HEK293T (cell line): ENCODE data around the gene LTBR.
"Not testable (repeated sequence)": the region's sequence is repeated elsewhere in the genome, so short reads cannot be mapped to it uniquely, and the experiment has no call there.

ENCODE experiments used
- CTCF ChIA-PET: fragments of 350-600 bp; formaldehyde crosslinking; extraction: SDS; loops from one replicate; lab custom pipeline; 2021; ENCODE audit warnings: antibody characterized with exemption, inconsistent platforms; lab: Yijun Ruan, JAX
- POLR2A ChIA-PET: fragments of 350-600 bp; formaldehyde crosslinking; extraction: SDS; loops from one replicate; lab custom pipeline; 2020; ENCODE audit warnings: antibody characterized with exemption, inconsistent platforms; lab: Yijun Ruan, JAX
- DNase-seq: peaks from one replicate; pipeline ENCODE4 v3.0.0; 2012; ENCODE audit warnings: mixed read lengths; ENCODE audit errors: extremely low spot score
- ARNT ChIP-seq: fragments of 450-650 bp; IDR thresholded peaks from 2 replicates; pipeline ENCODE4 v1.6.1; 2017; ENCODE audit warnings: mild to moderate bottlenecking
- BHLHE40 ChIP-seq: fragments of 450-650 bp; IDR thresholded peaks from 2 replicates; pipeline ENCODE4 v1.6.1; 2016; ENCODE audit warnings: mild to moderate bottlenecking, moderate library complexity, borderline replicate concordance
- CTBP1 ChIP-seq: fragments of 450-650 bp; IDR thresholded peaks from 2 replicates; pipeline ENCODE4 v1.6.1; 2016; ENCODE audit warnings: borderline replicate concordance
- ELF4 ChIP-seq: fragments of 450-650 bp; IDR thresholded peaks from 2 replicates; pipeline ENCODE4 v1.6.1; 2017; ENCODE audit warnings: antibody characterized with exemption
- FOXA1 ChIP-seq: fragments of 450-650 bp; IDR thresholded peaks from 2 replicates; pipeline ENCODE4 v1.6.1; 2016; ENCODE audit warnings: mild to moderate bottlenecking
- FOXK2 ChIP-seq: fragments of 450-650 bp; IDR thresholded peaks from 2 replicates; pipeline ENCODE4 v1.6.1; 2016; ENCODE audit warnings: mild to moderate bottlenecking
- FOXM1 ChIP-seq: fragments of 450-650 bp; IDR thresholded peaks from 2 replicates; pipeline ENCODE4 v1.6.1; 2017; ENCODE audit warnings: mild to moderate bottlenecking, borderline replicate concordance
- HDGF ChIP-seq: fragments of 450-650 bp; IDR thresholded peaks from 2 replicates; pipeline ENCODE4 v1.6.1; 2017; ENCODE audit warnings: antibody characterized with exemption, borderline replicate concordance
- L3MBTL2 ChIP-seq: fragments of 450-650 bp; conservative IDR thresholded peaks from 2 replicates; pipeline ENCODE4 v1.6.1; 2016; ENCODE audit warnings: mild to moderate bottlenecking
- LEF1 ChIP-seq: fragments of 450-650 bp; IDR thresholded peaks from 2 replicates; pipeline ENCODE4 v1.6.1; 2017; ENCODE audit warnings: mild to moderate bottlenecking, borderline replicate concordance
- NFRKB ChIP-seq: fragments of 450-650 bp; IDR thresholded peaks from 2 replicates; pipeline ENCODE4 v1.6.1; 2016; ENCODE audit warnings: mild to moderate bottlenecking, moderate library complexity
- SP1 ChIP-seq: fragments of 450-650 bp; IDR thresholded peaks from 2 replicates; pipeline ENCODE4 v1.6.1; 2017
- SUZ12 ChIP-seq: fragments of 450-650 bp; IDR thresholded peaks from 2 replicates; pipeline ENCODE4 v1.6.1; 2016; ENCODE audit warnings: mild to moderate bottlenecking
- TARDBP ChIP-seq: fragments of 450-650 bp; IDR thresholded peaks from 2 replicates; pipeline ENCODE4 v1.6.1; 2016
- ZNF384 ChIP-seq: fragments of 450-650 bp; IDR thresholded peaks from 2 replicates; pipeline ENCODE4 v1.6.1; 2016
- TF ChIP-seq, protein P1 (sequence below): fragments of 450-650 bp; IDR thresholded peaks from 2 replicates; pipeline ENCODE4 v1.6.1; 2016

LTBR gene

DNA sequence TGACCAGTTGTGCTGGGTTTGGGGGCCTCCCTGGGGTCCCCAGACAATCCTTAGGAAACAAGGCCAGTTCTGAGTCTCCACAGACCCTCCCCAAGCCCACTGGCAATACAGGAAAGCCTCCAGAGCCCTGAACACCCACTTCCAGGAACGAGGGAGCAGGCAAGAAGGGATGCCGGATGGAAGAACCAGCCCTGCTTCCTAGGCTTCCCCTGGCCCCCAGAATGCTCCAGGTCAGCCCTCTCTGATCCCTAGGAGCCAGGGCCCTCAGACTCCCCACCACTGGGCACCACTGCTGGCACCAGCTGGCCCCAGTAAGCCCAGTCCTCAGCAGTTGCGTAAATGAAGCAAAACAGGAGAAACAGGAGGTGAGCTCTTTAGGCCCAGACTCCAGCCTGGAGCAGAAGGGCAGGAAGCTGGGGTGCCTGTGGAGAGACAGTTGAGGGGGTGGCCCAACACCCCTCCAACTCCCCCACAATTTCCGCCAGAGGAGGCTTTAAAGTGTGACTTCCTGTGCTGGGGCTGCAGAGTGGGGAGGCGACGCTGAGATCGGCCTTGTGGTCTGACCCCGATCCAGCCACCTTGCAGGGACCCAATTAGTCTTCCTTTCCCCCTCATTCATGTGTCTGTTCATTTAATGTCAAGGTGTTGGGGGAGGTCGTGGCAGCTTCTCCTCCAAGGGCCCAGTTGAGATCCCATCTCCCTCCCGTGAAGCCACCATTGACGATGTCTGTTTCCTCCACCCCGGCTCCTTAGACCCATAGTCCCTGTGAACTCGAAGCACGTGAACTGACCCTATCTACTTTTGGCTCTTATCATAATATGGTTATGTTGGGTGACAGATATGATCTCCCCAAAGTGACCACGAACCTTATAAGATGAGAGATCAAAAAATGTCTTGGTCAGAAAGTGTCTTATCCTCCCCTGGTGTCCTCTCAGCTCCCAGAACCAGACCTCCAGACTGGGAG lies 46.8 kb upstream of the LTBR start:
- TF ChIP-seq FOXK2 (no peak), ARNT (no peak), FOXM1 (no peak), HDGF (no peak), TARDBP (no peak), ZNF384 (no peak), SP1 (no peak), CTBP1 (no peak), ELF4 (no peak), FOXA1 (no peak), BHLHE40 (no peak), LEF1 (no peak), SUZ12 (no peak), NFRKB (no peak), L3MBTL2 (no peak)
- TF ChIP-seq, protein P1, sequence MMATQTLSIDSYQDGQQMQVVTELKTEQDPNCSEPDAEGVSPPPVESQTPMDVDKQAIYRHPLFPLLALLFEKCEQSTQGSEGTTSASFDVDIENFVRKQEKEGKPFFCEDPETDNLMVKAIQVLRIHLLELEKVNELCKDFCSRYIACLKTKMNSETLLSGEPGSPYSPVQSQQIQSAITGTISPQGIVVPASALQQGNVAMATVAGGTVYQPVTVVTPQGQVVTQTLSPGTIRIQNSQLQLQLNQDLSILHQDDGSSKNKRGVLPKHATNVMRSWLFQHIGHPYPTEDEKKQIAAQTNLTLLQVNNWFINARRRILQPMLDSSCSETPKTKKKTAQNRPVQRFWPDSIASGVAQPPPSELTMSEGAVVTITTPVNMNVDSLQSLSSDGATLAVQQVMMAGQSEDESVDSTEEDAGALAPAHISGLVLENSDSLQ = no peak
- CTCF ChIA-PET = interaction anchor here (0.6 to 2.7 kb wide), 9 partner anchors 11 to 236 kb away, joined by 3 to 28 read pairs (median 5); no protein-coding TSS in a partner anchor
- POLR2A ChIA-PET = interaction anchor here (0.7 to 3.1 kb wide), 24 partner anchors 9 to 198 kb away, joined by 3 to 29 read pairs (median 6); partner anchors contain the start of genes GAPDH, MRPL51, SCNN1A and VAMP1
- DNase-seq = no peak

DNA sequence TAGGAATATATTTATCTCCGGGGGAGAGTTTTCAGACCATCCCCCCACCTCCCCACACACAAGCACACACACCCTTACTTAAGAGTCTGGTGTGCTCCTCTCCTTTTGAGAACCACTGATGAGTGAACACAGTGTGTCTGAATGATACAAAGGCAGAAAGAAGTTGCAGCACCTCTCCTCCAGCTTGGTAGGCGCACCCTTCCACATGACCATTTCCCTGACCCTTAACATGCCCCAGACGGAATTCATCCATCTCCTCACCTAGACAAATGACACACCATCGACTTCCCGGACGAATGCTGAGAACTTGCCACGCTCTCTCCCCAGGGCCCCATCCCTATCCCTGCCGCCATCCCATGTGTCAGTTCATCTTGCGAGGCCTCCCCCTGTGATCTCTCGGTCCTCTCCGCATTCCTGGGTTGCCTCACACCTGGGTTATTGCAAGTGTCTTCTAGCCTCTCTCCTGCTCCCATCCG lies 46.0 kb upstream of the LTBR start:
- no peak for DNase-seq
- ChIA-PET POLR2A (interaction anchor here (1.6 to 3.1 kb wide), 3 partner anchors 8 to 30 kb away, joined by 6 to 23 read pairs (median 15); no protein-coding TSS in a partner anchor), CTCF (no interaction called here)
- TF ChIP-seq TARDBP (no peak), NFRKB (no peak), L3MBTL2 (no peak), BHLHE40 (no peak), ZNF384 (no peak), SP1 (no peak), SUZ12 (no peak), FOXK2 (no peak), CTBP1 (no peak), HDGF (no peak), ELF4 (no peak), FOXA1 (no peak), LEF1 (no peak), ARNT (no peak), FOXM1 (no peak)
- TF ChIP-seq, protein P1 = no peak

DNA sequence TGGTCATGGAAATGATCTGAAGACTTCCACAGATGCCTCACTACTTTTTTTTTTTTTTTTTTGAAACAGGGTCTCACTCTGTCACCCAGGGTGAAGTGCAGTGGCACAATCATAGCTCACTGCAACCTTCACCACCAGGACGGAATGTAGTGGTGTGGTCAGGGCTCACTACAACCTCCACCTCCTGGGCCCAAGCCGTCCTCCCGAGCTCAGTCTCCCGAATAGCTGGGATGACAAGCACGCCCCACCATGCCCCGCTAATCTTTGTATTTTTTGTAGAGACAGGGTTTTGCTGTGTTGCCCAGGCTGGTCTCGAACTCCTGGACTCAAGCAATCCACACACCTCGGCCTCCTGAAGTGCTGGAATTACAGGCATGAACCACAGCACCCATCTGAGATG lies 45.4 kb upstream of the LTBR start:
- ChIA-PET CTCF (interaction anchor here (0.6 to 1.5 kb wide), 4 partner anchors 12 to 77 kb away, joined by 3 to 11 read pairs (median 5); no protein-coding TSS in a partner anchor), POLR2A (interaction anchor here (1.3 to 1.6 kb wide), 2 partner anchors 12 to 25 kb away, joined by 6 read pairs; no protein-coding TSS in a partner anchor)
- DNase-seq = not testable (repeated sequence)

DNA sequence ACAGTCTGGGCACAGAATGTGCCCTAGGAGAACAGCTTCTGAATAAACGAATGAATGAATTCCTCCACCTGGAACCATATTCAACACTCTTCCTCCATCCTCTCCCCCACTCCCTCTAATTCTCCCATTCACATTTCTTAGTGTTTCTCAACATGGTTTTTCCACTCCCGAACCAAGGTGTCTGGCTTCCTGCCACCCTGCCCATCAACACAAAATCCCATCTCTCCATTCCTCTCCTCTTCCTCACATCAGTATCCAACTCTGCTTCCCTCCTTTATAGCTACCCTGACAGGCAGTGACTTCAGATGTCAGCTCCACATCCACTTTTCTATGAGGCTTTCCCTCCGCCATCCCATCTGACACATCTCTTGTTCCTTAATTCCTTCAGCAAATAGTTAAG lies 45.0 kb upstream of the LTBR start:
- CTCF ChIA-PET = interaction anchor here (0.6 to 1.5 kb wide), 4 partner anchors 13 to 77 kb away, joined by 3 to 11 read pairs (median 5); no protein-coding TSS in a partner anchor
- no peak for DNase-seq
- TF ChIP-seq HDGF (no peak), ZNF384 (no peak), FOXA1 (no peak), L3MBTL2 (no peak), CTBP1 (no peak), BHLHE40 (no peak), FOXM1 (no peak), NFRKB (no peak), ELF4 (no peak), SP1 (no peak), SUZ12 (no peak), FOXK2 (no peak), ARNT (no peak)
- TF ChIP-seq, protein P1 = no peak
- POLR2A ChIA-PET = interaction anchor here (1.0 to 1.6 kb wide), 4 partner anchors 12 to 113 kb away, joined by 3 to 6 read pairs (median 4); partner anchors contain the start of gene TAPBPL

DNA sequence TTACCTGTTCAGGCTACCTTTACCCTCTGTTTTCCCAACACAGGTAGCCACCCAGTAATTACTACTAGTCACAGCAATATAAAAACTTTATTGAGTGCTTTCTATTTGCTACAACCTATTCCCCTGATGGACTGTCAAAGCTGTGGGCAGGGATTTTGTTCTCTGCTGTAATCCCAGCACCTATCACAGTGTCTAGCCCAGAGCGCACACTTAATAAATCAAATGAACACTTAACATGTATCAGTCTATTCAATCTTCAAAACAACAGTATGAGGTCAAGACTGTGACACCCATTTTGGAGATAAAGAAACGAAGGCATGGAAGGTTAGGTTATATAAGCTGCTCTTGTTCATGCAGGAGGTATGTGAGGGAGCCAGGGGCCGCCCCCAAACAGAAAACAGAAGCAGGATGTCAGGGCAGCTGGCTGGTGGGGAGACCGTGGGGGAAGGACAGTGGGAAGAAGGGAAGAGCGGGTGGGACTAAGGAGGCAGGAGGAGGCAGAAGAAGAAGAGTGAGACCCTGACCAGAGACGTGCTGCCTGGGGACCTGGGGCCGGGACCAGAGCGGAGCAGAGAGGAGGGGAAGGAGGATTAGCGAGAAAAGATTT lies 43.8 kb upstream of the LTBR start:
- CTCF ChIA-PET = interaction anchor here (1.3 to 1.5 kb wide), 3 partner anchors 14 to 27 kb away, joined by 3 to 11 read pairs (median 6); no protein-coding TSS in a partner anchor
- DNase-seq = no peak
- TF ChIP-seq FOXK2 (no peak), ZNF384 (no peak), FOXA1 (no peak), TARDBP (no peak), ELF4 (no peak), FOXM1 (no peak), SP1 (no peak), L3MBTL2 (no peak)
- TF ChIP-seq, protein P1 = peak; percentile 54
- POLR2A ChIA-PET = interaction anchor here (0.6 to 3.2 kb wide), 6 partner anchors 19 to 111 kb away, joined by 3 to 17 read pairs (median 3); partner anchors contain the start of gene TAPBPL
